Measurements from ENCODE around the gene ATP11A. TPM values are rescaled to one million over a fixed set of nuclear protein-coding genes. Genes with fewer than 3 reads are reported as not detected.

Gene ATP11A
- total RNA-seq, 1 donor from 2014 or later: 211 TPM

GRCh38 chr13:112806739-112807652, 117.2 kb downstream of the ATP11A start:
- peaks cover 15% of the 10 kb centered on the region for H3K27me3 Mint-ChIP-seq (ENCODE audit: unreplicated experiment)
- DNase-seq (ENCODE audit: low spot score): no peak
- peaks cover 33% of the 10 kb centered on the region for H3K36me3 Mint-ChIP-seq (ENCODE audit: low read depth, unreplicated experiment)
- no peaks in the 10 kb centered on the region for H3K9me3 Mint-ChIP-seq (ENCODE audit: unreplicated experiment)
- TF ChIP-seq CTCF (IDR thresholded peaks at IDR 0.05; ENCODE audit: unreplicated experiment): no peak
- H3K27ac Mint-ChIP-seq (ENCODE audit: unreplicated experiment): no peak overlapping the region
- H3K4me3 Mint-ChIP-seq (ENCODE audit: unreplicated experiment): peak overlapping the region; percentile 26
- peaks cover 7% of the 10 kb centered on the region for H3K4me1 Mint-ChIP-seq (ENCODE audit: unreplicated experiment)

- Mint-ChIP-seq H3K4me1 (ENCODE audit: unreplicated experiment) (peaks cover 4% of the 10 kb centered on the region), H3K27ac (ENCODE audit: unreplicated experiment) (no peak overlapping the region), H3K9me3 (ENCODE audit: unreplicated experiment) (no peaks in the 10 kb centered on the region), H3K27me3 (ENCODE audit: unreplicated experiment) (peaks cover 15% of the 10 kb centered on the region), H3K36me3 (ENCODE audit: low read depth, unreplicated experiment) (peaks cover 34% of the 10 kb centered on the region), H3K4me3 (ENCODE audit: unreplicated experiment) (no peak overlapping the region)
- no peak for DNase-seq (ENCODE audit: low spot score)
- no peak for TF ChIP-seq CTCF (IDR thresholded peaks at IDR 0.05; ENCODE audit: unreplicated experiment)
These were observed 118.0 kb downstream of the ATP11A start for GRCh38 chr13:112807653-112808376.

- Mint-ChIP-seq H3K4me3 (ENCODE audit: unreplicated experiment) (no peak overlapping the region), H3K27me3 (ENCODE audit: unreplicated experiment) (peaks cover 15% of the 10 kb centered on the region), H3K9me3 (ENCODE audit: unreplicated experiment) (no peaks in the 10 kb centered on the region), H3K4me1 (ENCODE audit: unreplicated experiment) (peaks cover 4% of the 10 kb centered on the region), H3K27ac (ENCODE audit: unreplicated experiment) (no peak overlapping the region), H3K36me3 (ENCODE audit: low read depth, unreplicated experiment) (peaks cover 40% of the 10 kb centered on the region)
- DNase-seq (ENCODE audit: low spot score): no peak
- TF ChIP-seq CTCF (IDR thresholded peaks at IDR 0.05; ENCODE audit: unreplicated experiment): no peak
These were observed 118.7 kb downstream of the ATP11A start for GRCh38 chr13:112808377-112809140.

- Mint-ChIP-seq H3K4me1 (ENCODE audit: unreplicated experiment) (peaks cover under 1% of the 10 kb centered on the region), H3K27me3 (ENCODE audit: unreplicated experiment) (peaks cover 13% of the 10 kb centered on the region), H3K27ac (ENCODE audit: unreplicated experiment) (no peak overlapping the region), H3K9me3 (ENCODE audit: unreplicated experiment) (no peaks in the 10 kb centered on the region), H3K36me3 (ENCODE audit: low read depth, unreplicated experiment) (peaks cover 47% of the 10 kb centered on the region), H3K4me3 (ENCODE audit: unreplicated experiment) (no peak overlapping the region)
- DNase-seq (ENCODE audit: low spot score): no peak
- no peak for TF ChIP-seq CTCF (IDR thresholded peaks at IDR 0.05; ENCODE audit: unreplicated experiment)
These were observed 119.8 kb downstream of the ATP11A start for GRCh38 chr13:112809332-112810315.

Measured in endothelial cell (in vitro differentiated cells).